PFSK-1 (cell line): Measurements from ENCODE around the gene TBCB.

Experiments
- POLR2AphosphoS5 ChIP-seq: IDR thresholded peaks from 2 replicates; pipeline ENCODE4 v1.6.1; 2012; ENCODE audit warnings: low read depth, mild to moderate bottlenecking, control low read depth, low read length, moderate library complexity
- REST ChIP-seq, 2 experiments: IDR thresholded peaks; 2 replicates each; pipeline versions ENCODE4 v1.6.1 to v1.8.0; 2011 to 2012; ENCODE audit warnings: low read depth in 2 of 2, low read length in 2 of 2, control low read depth in 1 of 2, inconsistent platforms in 1 of 2, mild to moderate bottlenecking in 1 of 2, moderate library complexity in 1 of 2; ENCODE audit not compliant: insufficient read depth in 1 of 2
- SIN3A ChIP-seq: IDR thresholded peaks from 2 replicates; pipeline ENCODE4 v1.6.1; 2012; ENCODE audit warnings: mild to moderate bottlenecking, low read length, moderate library complexity, borderline replicate concordance; ENCODE audit not compliant: insufficient read depth
- TAF1 ChIP-seq: IDR thresholded peaks from 2 replicates; pipeline ENCODE4 v1.6.1; 2012; ENCODE audit warnings: low read length, control low read depth, borderline replicate concordance; ENCODE audit not compliant: insufficient read depth

DNA sequence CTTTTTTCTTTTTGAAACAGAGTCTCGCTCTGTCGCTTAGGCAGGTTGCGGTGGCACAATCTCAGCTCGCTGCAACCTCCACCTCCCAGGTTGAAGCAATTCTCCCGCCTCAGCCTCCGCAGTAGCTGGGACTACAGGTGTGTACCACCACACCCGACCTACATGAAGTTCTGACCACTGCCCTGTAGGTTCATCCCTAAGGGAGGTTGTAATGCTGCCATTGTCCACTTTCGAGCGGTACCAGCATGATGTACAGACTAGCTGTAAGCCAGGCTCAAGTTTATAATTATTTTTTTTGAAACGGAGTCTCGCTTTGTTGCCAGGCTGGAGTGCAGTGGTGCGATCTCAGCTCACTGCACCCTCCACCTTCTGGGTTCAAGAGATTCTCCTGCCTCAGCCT, 48.5 kb downstream of the TBCB start:
- TF ChIP-seq REST (IDR thresholded peaks at IDR 0.05; ENCODE audit: insufficient read depth in 1 of 2, low read depth in 2 of 2, low read length in 2 of 2) = no peak
- TF ChIP-seq SIN3A = no peak
- no peak for TF ChIP-seq TAF1
- TF ChIP-seq POLR2AphosphoS5 = no peak
